ENCODE results near the gene ZNF768.

Gene ZNF768

DNA sequence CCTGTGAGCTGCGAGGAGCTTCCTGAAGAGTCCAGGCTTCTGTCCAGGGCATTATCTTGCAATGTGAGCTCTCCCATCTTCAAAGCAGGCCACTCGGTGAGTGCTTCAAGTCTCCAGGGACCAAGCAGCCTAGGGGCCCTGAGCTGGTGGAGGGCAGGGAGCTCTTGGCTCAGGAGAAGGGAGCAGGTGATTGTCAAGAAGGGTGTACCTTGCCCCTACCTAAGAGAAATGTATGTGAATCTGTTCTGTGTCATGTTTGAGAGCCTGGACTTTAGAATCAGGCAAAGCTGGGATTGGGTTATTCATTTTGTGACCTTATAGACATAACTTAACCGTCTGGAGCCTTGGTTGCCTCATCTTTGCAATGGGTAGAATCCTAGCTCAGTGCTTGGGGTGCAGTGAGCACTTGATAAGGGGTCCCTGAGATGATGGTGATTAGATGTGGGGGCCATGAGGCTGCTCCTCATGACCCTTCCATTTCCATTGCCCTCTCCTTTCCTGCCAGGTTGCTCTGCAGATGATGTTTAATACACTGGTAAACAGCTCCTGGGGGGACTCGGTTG, 15.9 kb downstream of the ZNF768 start:
- H3K36me3 ChIP-seq (ENCODE audit: control insufficient read depth, low read length): peaks cover 73% of the 10 kb centered on the region
- no peaks in the 10 kb centered on the region for H3K4me1 ChIP-seq (ENCODE audit: control insufficient read depth, low read length)
- no peak overlapping the region for H3K4me3 ChIP-seq (ENCODE audit: low read length)
- H3K9me3 ChIP-seq (ENCODE audit: control insufficient read depth, insufficient read depth, low read length): no peaks in the 10 kb centered on the region
- H4K20me1 ChIP-seq (ENCODE audit: control insufficient read depth, insufficient read depth, low read depth, low read length): no peaks in the 10 kb centered on the region
- H3K4me2 ChIP-seq (ENCODE audit: low read length): no peak overlapping the region
- TF ChIP-seq, protein P1, sequence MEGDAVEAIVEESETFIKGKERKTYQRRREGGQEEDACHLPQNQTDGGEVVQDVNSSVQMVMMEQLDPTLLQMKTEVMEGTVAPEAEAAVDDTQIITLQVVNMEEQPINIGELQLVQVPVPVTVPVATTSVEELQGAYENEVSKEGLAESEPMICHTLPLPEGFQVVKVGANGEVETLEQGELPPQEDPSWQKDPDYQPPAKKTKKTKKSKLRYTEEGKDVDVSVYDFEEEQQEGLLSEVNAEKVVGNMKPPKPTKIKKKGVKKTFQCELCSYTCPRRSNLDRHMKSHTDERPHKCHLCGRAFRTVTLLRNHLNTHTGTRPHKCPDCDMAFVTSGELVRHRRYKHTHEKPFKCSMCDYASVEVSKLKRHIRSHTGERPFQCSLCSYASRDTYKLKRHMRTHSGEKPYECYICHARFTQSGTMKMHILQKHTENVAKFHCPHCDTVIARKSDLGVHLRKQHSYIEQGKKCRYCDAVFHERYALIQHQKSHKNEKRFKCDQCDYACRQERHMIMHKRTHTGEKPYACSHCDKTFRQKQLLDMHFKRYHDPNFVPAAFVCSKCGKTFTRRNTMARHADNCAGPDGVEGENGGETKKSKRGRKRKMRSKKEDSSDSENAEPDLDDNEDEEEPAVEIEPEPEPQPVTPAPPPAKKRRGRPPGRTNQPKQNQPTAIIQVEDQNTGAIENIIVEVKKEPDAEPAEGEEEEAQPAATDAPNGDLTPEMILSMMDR (IDR thresholded peaks at IDR 0.05; ENCODE audit: low read depth, low read length, poor library complexity, severe bottlenecking): no peak
- no peak for TF ChIP-seq EZH2phosphoT487 (IDR thresholded peaks at IDR 0.05; ENCODE audit: borderline replicate concordance, low read length)
- no peaks in the 10 kb centered on the region for H3K9me2 ChIP-seq (replicated peaks; ENCODE audit: control insufficient read depth, low read length)
- no peak overlapping the region for H3K27ac ChIP-seq (ENCODE audit: low read depth, low read length)
- H3K79me2 ChIP-seq (ENCODE audit: control insufficient read depth, low read length): no peaks in the 10 kb centered on the region
- H3K27me3 ChIP-seq (ENCODE audit: control insufficient read depth, low read length): no peaks in the 10 kb centered on the region
- peaks cover 3% of the 10 kb centered on the region; the same call in 1 of the 2 replicates for H3F3A ChIP-seq (ENCODE audit: control insufficient read depth, insufficient read depth)

DNA sequence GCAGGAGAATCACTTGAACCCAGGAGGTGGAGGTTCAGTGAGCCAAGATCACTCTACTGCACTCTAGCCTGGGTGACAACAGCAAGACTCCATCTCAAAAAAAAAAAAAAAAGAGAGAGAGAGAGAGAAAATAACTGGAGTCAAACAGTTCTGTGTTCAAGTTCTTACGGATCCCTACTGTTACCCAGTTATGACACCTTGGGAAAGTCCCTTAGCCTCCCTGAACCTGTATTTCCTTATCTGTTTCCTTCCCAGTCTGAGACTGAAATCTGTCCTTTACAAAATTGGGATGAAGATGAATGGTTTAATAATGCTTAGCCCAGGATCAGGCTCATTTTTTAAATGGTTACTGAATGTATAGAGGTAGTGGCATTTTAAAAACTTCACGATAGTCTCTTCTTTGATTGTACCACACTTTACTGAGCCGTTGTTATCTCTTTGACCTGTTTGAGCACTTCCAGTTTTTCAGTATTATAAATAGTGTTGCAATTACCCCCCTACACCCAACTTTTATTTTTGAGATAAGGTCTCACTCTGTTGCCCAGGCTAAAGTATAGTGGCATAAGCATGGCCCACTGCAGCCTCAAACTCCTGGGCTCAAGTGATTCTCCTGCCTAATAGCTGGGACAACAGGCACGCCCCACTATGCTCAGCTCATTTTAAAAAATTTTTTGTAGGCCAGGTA, 17.1 kb downstream of the ZNF768 start:
- Histone ChIP-seq H4K20me1 (ENCODE audit: control insufficient read depth, insufficient read depth, low read depth, low read length) (no peaks in the 10 kb centered on the region), H3K4me1 (ENCODE audit: control insufficient read depth, low read length) (no peaks in the 10 kb centered on the region), H3F3A (ENCODE audit: control insufficient read depth, insufficient read depth) (peaks cover 3% of the 10 kb centered on the region; the same call in 1 of the 2 replicates), H3K9me3 (ENCODE audit: control insufficient read depth, insufficient read depth, low read length) (no peaks in the 10 kb centered on the region), H3K4me2 (ENCODE audit: low read length) (no peak overlapping the region), H3K79me2 (ENCODE audit: control insufficient read depth, low read length) (no peaks in the 10 kb centered on the region), H3K4me3 (ENCODE audit: low read length) (no peak overlapping the region), H3K9me2 (replicated peaks; ENCODE audit: control insufficient read depth, low read length) (no peaks in the 10 kb centered on the region), H3K27me3 (ENCODE audit: control insufficient read depth, low read length) (no peaks in the 10 kb centered on the region), H3K36me3 (ENCODE audit: control insufficient read depth, low read length) (peaks cover 75% of the 10 kb centered on the region), H3K27ac (ENCODE audit: low read depth, low read length) (no peak overlapping the region)
- no peak for TF ChIP-seq EZH2phosphoT487 (IDR thresholded peaks at IDR 0.05; ENCODE audit: borderline replicate concordance, low read length)
- TF ChIP-seq, protein P1 (IDR thresholded peaks at IDR 0.05; ENCODE audit: low read depth, low read length, poor library complexity, severe bottlenecking): no peak

- Histone ChIP-seq H3F3A (ENCODE audit: control insufficient read depth, insufficient read depth) (no peaks in the 10 kb centered on the region), H3K79me2 (ENCODE audit: control insufficient read depth, low read length) (no peaks in the 10 kb centered on the region; the same call in none of the 2 replicates), H3K4me3 (ENCODE audit: low read length) (no peak overlapping the region), H3K9me3 (ENCODE audit: control insufficient read depth, insufficient read depth, low read length) (no peaks in the 10 kb centered on the region), H3K4me1 (ENCODE audit: control insufficient read depth, low read length) (no peaks in the 10 kb centered on the region), H3K27me3 (ENCODE audit: control insufficient read depth, low read length) (no peaks in the 10 kb centered on the region), H3K27ac (ENCODE audit: low read depth, low read length) (no peak overlapping the region), H3K36me3 (ENCODE audit: control insufficient read depth, low read length) (peaks cover 54% of the 10 kb centered on the region), H3K9me2 (replicated peaks; ENCODE audit: control insufficient read depth, low read length) (no peaks in the 10 kb centered on the region), H3K4me2 (ENCODE audit: low read length) (no peak overlapping the region), H4K20me1 (ENCODE audit: control insufficient read depth, insufficient read depth, low read depth, low read length) (no peaks in the 10 kb centered on the region)
- TF ChIP-seq, protein P1 (IDR thresholded peaks at IDR 0.05; ENCODE audit: low read depth, low read length, poor library complexity, severe bottlenecking): no peak
- no peak for TF ChIP-seq EZH2phosphoT487 (IDR thresholded peaks at IDR 0.05; ENCODE audit: borderline replicate concordance, low read length)
These were observed 22.7 kb downstream of the ZNF768 start for GRCh38 chr16:30503403-30504296.
